ENCODE results near the gene PMVK. TPM values are rescaled to one million over a fixed set of nuclear protein-coding genes. Genes with fewer than 3 reads are reported as not detected.
A peak's percentile ranks its signal among the peaks of the same experiment; 100 is the strongest.

The PMVK gene
- total RNA-seq, 1 experiment from 2014 or later = 26.8 TPM

DNA sequence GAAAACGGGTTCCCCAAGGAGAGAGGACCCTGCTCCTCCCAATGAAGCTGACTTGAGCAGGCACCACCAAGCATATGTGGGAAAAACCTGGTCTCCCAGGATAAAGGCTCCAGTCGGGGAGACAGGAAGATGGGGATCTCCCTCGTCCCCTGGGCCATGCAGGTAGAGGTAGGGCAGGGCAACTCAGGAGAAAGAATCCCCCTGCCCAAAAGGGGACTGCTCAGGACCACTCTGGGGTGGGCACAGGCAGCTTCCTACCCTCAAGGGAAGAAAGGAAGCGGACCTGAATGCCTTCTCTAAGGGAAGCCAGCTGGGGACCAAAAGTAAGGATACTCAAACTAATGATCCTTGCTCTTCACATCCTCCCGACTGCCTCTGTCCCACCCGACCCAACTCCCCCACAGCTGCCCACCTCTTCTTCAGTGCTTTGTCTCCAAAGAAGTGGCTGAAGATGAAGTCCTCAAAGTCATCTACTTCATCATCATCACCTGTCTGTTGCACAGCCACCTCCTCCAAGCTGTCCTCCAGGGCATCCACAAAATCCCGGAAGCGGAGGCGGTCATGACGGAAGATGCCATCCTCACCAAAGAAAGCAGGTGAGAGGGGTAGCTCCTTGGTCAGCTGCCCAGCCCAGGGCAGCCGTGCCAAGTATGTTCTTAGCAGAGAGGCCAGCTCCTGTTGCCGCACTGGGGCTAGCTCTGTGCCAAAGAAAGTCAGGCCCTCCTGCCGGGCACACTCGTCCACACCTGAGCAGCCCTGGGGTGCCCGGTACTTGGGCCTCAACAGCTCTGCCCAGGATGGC lies 8.8 kb upstream of the PMVK start:
- no peak overlapping the region for H3K27ac Mint-ChIP-seq

DNA sequence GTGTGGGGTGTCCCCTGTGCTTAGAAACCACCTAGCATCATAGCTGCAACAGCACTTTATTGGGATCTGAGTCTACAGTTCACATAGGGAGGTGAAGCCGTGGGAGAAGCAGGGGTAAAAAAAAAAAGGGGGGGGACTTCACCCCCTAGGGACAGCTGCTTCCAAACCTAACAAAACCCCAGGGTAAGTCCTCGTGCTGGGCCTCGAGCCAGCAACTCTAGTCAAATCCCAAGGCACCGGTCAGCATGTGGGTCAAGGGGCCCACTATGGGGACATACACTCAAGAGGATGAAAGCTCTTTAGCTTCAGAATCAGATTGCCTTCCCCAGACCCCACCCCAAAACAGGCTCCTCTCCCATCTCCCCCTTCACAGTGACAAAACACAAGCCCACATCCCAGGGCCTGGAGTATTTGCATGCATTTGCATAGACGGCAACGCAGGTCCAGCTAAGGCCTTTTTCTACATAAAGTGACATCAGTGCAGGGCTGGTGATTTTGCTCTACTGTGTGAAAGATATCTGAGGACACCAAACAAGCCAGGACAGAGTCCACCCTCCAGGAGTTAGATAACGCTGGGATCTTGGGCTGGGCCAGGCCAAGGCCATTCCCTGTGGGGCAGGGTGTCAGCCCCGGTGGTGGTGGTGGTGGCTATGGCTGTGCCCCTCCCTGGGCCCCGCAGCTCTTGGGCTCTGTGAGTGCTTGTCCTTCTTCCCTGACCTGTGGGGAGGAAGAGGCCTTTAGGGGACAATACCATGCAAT lies 8.1 kb upstream of the PMVK start:
- POLR2A ChIA-PET = interaction anchor here (1.0 to 1.3 kb wide), 2 partner anchors 11 to 50 kb away, joined by 3 to 7 read pairs; partner anchors contain the start of gene PBXIP1
- ATAC-seq (no peak), DNase-seq (ENCODE audit: low spot score) (no peak)
- TF ChIP-seq, protein P1, sequence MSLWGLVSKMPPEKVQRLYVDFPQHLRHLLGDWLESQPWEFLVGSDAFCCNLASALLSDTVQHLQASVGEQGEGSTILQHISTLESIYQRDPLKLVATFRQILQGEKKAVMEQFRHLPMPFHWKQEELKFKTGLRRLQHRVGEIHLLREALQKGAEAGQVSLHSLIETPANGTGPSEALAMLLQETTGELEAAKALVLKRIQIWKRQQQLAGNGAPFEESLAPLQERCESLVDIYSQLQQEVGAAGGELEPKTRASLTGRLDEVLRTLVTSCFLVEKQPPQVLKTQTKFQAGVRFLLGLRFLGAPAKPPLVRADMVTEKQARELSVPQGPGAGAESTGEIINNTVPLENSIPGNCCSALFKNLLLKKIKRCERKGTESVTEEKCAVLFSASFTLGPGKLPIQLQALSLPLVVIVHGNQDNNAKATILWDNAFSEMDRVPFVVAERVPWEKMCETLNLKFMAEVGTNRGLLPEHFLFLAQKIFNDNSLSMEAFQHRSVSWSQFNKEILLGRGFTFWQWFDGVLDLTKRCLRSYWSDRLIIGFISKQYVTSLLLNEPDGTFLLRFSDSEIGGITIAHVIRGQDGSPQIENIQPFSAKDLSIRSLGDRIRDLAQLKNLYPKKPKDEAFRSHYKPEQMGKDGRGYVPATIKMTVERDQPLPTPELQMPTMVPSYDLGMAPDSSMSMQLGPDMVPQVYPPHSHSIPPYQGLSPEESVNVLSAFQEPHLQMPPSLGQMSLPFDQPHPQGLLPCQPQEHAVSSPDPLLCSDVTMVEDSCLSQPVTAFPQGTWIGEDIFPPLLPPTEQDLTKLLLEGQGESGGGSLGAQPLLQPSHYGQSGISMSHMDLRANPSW (CRISPR knock-in tag; conservative IDR thresholded peaks at IDR 0.05; ENCODE audit: low read depth) = no peak
- TF ChIP-seq NR2C2 (CRISPR knock-in tag; IDR thresholded peaks at IDR 0.05) (no peak), ZNF423 (CRISPR knock-in tag; IDR thresholded peaks at IDR 0.05) (no peak), NFE2L1 (CRISPR knock-in tag; IDR thresholded peaks at IDR 0.05) (no peak), PRRX2 (CRISPR knock-in tag; IDR thresholded peaks at IDR 0.05) (no peak), GABPB1 (CRISPR knock-in tag; IDR thresholded peaks at IDR 0.05) (peak; percentile 50; the same call in 1 of the 2 replicates), RORB (CRISPR knock-in tag; IDR thresholded peaks at IDR 0.05) (no peak)
- peaks cover 24% of the 10 kb centered on the region for H3K4me1 Mint-ChIP-seq
- H3K27ac Mint-ChIP-seq = no peak overlapping the region
- CTCF ChIA-PET = interaction anchor here (0.5 to 2.1 kb wide), 49 partner anchors 8 to 398 kb away, joined by 3 to 14 read pairs (median 4); partner anchors contain the start of genes ADAM15, FLAD1, KCNN3 and LENEP
- no peaks in the 10 kb centered on the region for H3K27me3 Mint-ChIP-seq (ENCODE audit: low read depth)
- no peaks in the 10 kb centered on the region for H3K36me3 Mint-ChIP-seq
- H3K4me3 Mint-ChIP-seq = no peak overlapping the region
- no peaks in the 10 kb centered on the region for H3K9me3 Mint-ChIP-seq

More for the DNA sequence above, 8.8 kb upstream of the PMVK start:
- DNase-seq (ENCODE audit: low spot score) (no peak), ATAC-seq (no peak)
- H3K4me3 Mint-ChIP-seq = no peak overlapping the region
- no peaks in the 10 kb centered on the region for H3K27me3 Mint-ChIP-seq (ENCODE audit: low read depth)
- H3K4me1 Mint-ChIP-seq = peaks cover 21% of the 10 kb centered on the region
- TF ChIP-seq ZNF232 (CRISPR knock-in tag; IDR thresholded peaks at IDR 0.05) = no peak
- TF ChIP-seq, protein P2, sequence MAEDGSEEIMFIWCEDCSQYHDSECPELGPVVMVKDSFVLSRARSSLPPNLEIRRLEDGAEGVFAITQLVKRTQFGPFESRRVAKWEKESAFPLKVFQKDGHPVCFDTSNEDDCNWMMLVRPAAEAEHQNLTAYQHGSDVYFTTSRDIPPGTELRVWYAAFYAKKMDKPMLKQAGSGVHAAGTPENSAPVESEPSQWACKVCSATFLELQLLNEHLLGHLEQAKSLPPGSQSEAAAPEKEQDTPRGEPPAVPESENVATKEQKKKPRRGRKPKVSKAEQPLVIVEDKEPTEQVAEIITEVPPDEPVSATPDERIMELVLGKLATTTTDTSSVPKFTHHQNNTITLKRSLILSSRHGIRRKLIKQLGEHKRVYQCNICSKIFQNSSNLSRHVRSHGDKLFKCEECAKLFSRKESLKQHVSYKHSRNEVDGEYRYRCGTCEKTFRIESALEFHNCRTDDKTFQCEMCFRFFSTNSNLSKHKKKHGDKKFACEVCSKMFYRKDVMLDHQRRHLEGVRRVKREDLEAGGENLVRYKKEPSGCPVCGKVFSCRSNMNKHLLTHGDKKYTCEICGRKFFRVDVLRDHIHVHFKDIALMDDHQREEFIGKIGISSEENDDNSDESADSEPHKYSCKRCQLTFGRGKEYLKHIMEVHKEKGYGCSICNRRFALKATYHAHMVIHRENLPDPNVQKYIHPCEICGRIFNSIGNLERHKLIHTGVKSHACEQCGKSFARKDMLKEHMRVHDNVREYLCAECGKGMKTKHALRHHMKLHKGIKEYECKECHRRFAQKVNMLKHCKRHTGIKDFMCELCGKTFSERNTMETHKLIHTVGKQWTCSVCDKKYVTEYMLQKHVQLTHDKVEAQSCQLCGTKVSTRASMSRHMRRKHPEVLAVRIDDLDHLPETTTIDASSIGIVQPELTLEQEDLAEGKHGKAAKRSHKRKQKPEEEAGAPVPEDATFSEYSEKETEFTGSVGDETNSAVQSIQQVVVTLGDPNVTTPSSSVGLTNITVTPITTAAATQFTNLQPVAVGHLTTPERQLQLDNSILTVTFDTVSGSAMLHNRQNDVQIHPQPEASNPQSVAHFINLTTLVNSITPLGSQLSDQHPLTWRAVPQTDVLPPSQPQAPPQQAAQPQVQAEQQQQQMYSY (CRISPR knock-in tag; IDR thresholded peaks at IDR 0.05) = peak; percentile 75
- H3K36me3 Mint-ChIP-seq = no peaks in the 10 kb centered on the region
- ChIA-PET CTCF (interaction anchor here (0.8 to 2.1 kb wide), 9 partner anchors 9 to 276 kb away, joined by 3 to 8 read pairs (median 3); partner anchors contain the start of genes ADAM15 and PMVK), POLR2A (interaction anchor here (0.5 to 1.6 kb wide), 3 partner anchors 11 to 60 kb away, joined by 3 read pairs; partner anchors contain the start of genes PBXIP1 and SHC1)
- no peaks in the 10 kb centered on the region for H3K9me3 Mint-ChIP-seq

DNA sequence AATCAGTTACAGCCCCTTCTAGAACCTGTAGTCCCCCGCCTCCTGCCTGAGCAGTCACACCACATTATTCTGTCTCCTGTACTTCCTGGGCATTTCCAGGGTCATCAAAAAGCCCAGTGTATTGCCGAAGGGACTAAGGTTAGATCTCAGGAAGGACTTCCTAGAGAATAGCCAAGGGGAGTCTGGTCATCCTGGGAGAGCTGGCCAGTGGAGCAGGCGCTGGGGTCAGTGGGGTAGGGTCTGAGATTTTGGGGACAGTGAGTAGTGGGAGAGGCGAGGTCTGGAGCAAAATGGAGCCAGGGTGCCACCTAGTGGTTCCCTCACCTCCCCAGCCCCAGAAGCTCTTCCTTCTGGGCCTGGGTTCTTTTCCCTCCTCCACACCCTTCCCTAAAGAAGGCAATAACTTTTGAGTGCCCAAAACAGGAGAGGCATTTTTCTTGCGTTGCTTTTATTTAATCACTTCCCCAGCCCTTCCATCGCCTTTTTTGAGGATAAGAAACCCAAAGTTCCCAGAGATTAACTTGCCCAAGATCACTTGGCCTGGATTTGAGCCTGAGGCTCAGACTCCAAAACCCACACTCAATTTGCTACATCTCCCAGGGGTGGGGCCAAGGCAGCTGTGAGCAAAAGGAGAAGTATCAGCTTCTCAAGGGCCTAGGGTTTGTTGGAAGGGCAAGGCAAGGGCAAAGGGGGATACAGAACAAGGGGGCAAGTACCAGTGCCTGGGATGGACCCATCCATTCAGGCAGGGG lies 7.3 kb upstream of the PMVK start:
- Mint-ChIP-seq H3K4me1 (peaks cover 24% of the 10 kb centered on the region), H3K27ac (peak overlapping the region; percentile 82), H3K36me3 (no peaks in the 10 kb centered on the region), H3K4me3 (no peak overlapping the region), H3K9me3 (no peaks in the 10 kb centered on the region), H3K27me3 (ENCODE audit: low read depth) (no peaks in the 10 kb centered on the region)
- TF ChIP-seq, protein P3, sequence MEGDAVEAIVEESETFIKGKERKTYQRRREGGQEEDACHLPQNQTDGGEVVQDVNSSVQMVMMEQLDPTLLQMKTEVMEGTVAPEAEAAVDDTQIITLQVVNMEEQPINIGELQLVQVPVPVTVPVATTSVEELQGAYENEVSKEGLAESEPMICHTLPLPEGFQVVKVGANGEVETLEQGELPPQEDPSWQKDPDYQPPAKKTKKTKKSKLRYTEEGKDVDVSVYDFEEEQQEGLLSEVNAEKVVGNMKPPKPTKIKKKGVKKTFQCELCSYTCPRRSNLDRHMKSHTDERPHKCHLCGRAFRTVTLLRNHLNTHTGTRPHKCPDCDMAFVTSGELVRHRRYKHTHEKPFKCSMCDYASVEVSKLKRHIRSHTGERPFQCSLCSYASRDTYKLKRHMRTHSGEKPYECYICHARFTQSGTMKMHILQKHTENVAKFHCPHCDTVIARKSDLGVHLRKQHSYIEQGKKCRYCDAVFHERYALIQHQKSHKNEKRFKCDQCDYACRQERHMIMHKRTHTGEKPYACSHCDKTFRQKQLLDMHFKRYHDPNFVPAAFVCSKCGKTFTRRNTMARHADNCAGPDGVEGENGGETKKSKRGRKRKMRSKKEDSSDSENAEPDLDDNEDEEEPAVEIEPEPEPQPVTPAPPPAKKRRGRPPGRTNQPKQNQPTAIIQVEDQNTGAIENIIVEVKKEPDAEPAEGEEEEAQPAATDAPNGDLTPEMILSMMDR (IDR thresholded peaks at IDR 0.05) = peak; percentile 45
- TF ChIP-seq, protein P4, sequence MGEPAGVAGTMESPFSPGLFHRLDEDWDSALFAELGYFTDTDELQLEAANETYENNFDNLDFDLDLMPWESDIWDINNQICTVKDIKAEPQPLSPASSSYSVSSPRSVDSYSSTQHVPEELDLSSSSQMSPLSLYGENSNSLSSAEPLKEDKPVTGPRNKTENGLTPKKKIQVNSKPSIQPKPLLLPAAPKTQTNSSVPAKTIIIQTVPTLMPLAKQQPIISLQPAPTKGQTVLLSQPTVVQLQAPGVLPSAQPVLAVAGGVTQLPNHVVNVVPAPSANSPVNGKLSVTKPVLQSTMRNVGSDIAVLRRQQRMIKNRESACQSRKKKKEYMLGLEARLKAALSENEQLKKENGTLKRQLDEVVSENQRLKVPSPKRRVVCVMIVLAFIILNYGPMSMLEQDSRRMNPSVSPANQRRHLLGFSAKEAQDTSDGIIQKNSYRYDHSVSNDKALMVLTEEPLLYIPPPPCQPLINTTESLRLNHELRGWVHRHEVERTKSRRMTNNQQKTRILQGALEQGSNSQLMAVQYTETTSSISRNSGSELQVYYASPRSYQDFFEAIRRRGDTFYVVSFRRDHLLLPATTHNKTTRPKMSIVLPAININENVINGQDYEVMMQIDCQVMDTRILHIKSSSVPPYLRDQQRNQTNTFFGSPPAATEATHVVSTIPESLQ (CRISPR knock-in tag; IDR thresholded peaks at IDR 0.05) = no peak
- TF ChIP-seq, protein P5, sequence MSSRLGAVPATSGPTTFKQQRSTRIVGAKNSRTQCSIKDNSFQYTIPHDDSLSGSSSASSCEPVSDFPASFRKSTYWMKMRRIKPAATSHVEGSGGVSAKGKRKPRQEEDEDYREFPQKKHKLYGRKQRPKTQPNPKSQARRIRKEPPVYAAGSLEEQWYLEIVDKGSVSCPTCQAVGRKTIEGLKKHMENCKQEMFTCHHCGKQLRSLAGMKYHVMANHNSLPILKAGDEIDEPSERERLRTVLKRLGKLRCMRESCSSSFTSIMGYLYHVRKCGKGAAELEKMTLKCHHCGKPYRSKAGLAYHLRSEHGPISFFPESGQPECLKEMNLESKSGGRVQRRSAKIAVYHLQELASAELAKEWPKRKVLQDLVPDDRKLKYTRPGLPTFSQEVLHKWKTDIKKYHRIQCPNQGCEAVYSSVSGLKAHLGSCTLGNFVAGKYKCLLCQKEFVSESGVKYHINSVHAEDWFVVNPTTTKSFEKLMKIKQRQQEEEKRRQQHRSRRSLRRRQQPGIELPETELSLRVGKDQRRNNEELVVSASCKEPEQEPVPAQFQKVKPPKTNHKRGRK (CRISPR knock-in tag; IDR thresholded peaks at IDR 0.05; ENCODE audit: borderline replicate concordance) = no peak
- TF ChIP-seq ZNF416 (CRISPR knock-in tag; IDR thresholded peaks at IDR 0.05) = no peak
- ATAC-seq (peak; percentile 81), DNase-seq (ENCODE audit: low spot score) (peak; percentile 68)
- ChIA-PET CTCF (interaction anchor here (0.5 to 2.1 kb wide), 45 partner anchors 11 to 397 kb away, joined by 3 to 14 read pairs (median 4); partner anchors contain the start of genes FLAD1, KCNN3, LENEP and PYGO2), POLR2A (interaction anchor here (0.5 to 1.3 kb wide), 4 partner anchors 12 to 333 kb away, joined by 3 to 7 read pairs (median 4); partner anchors contain the start of gene PBXIP1)
